Caco-2 (cell line): ENCODE results near the gene FHAD1. TPM values are rescaled to one million over a fixed set of nuclear protein-coding genes. Genes with fewer than 3 reads are reported as not detected.

Experiments used
- BruUV-seq: library from RNA; stranded (reverse); fragments of 400-500 nt; replicated peaks from 2 replicates; lab custom pipeline; 2021; lab: Mats Ljungman, UMichigan
- CTCF ChIA-PET: fragments of 300-600 bp; sonication (Branson Sonifier 250); formaldehyde crosslinking; loops from one replicate; lab custom pipeline; 2022; ENCODE audit warnings: antibody characterized with exemption; lab: Charles Lee
- POLR2A ChIA-PET: fragments of 300-600 bp; sonication (Branson Sonifier 250); formaldehyde crosslinking; loops from one replicate; lab custom pipeline; 2022; ENCODE audit warnings: antibody characterized with exemption; lab: Charles Lee
- DNase-seq, 2 experiments: peaks; one replicate each; pipeline versions ENCODE4 v3.0.0 to v3.0.0-alpha.2; 2020 to 2022
- H3K27me3 ChIP-seq: replicated peaks from 2 replicates; pipeline ENCODE4 v1.6.0; 2011; ENCODE audit warnings: low read length; ENCODE audit not compliant: control insufficient read depth, insufficient read depth
- H3K36me3 ChIP-seq: 2 replicates; pipeline ENCODE4 v1.5.1; 2011; ENCODE audit warnings: low read length; ENCODE audit not compliant: control insufficient read depth, insufficient read depth
- H3K4me1 ChIP-seq: fragments of 250-450 bp; sonication (Bioruptor Pico); 2 replicates; pipeline ENCODE4 v1.5.1; 2020; ENCODE audit warnings: mild to moderate bottlenecking
- H3K4me3 ChIP-seq: 2 replicates; pipeline ENCODE4 v1.5.1; 2011; ENCODE audit warnings: low read depth, mild to moderate bottlenecking, control low read depth, low read length
- H3K9me3 ChIP-seq: fragments of 250-450 bp; sonication (Bioruptor Pico); 2 replicates; pipeline ENCODE4 v1.5.1; 2020; ENCODE audit warnings: mild to moderate bottlenecking, moderate library complexity
- H3K27ac Mint-ChIP-seq: one replicate; pipeline ENCODE4 v1.8.0; 2022; ENCODE audit warnings: mixed read lengths; ENCODE audit not compliant: unreplicated experiment
- H3K27me3 Mint-ChIP-seq: one replicate; pipeline ENCODE4 v1.8.0; 2022; ENCODE audit warnings: mixed read lengths; ENCODE audit not compliant: insufficient read depth, unreplicated experiment
- H3K36me3 Mint-ChIP-seq: one replicate; pipeline ENCODE4 v1.8.0; 2022; ENCODE audit warnings: mild to moderate bottlenecking, mixed read lengths; ENCODE audit not compliant: insufficient read depth, unreplicated experiment
- H3K4me1 Mint-ChIP-seq: one replicate; pipeline ENCODE4 v1.8.0; 2022; ENCODE audit warnings: low read depth, mixed read lengths; ENCODE audit not compliant: unreplicated experiment
- H3K4me3 Mint-ChIP-seq: one replicate; pipeline ENCODE4 v1.8.0; 2022; ENCODE audit warnings: mild to moderate bottlenecking, moderate library complexity, mixed read lengths; ENCODE audit not compliant: unreplicated experiment
- H3K9me3 Mint-ChIP-seq: one replicate; pipeline ENCODE4 v1.8.0; 2022; ENCODE audit warnings: mixed read lengths; ENCODE audit not compliant: unreplicated experiment
- CTCF ChIP-seq, 2 experiments: fragments of 200-600 bp in 1 of 2; IDR thresholded peaks; 1 replicate in 1 of 2; 2 replicates in 1 of 2; pipeline versions ENCODE4 v1.5.1 to v1.8.0; 2011 to 2022; ENCODE audit warnings: antibody characterized with exemption in 1 of 2, control low read depth in 1 of 2, inconsistent platforms in 1 of 2, low read depth in 1 of 2, low read length in 1 of 2, mild to moderate bottlenecking in 1 of 2, moderate library complexity in 1 of 2; ENCODE audit not compliant: insufficient read depth in 1 of 2, severe bottlenecking in 1 of 2, unreplicated experiment in 1 of 2
- intact Hi-C: fragments of 100-400 bp; cut with micrococcal nuclease; formaldehyde crosslinking; loops from one replicate; pipeline ENCODE4 v1.10.0; 2022; ENCODE audit not compliant: unreplicated experiment
- total RNA-seq: library from RNA; stranded (reverse); gene quantifications from 2 replicates; pipeline ENCODE4 v1.2.3, GENCODE V29; 2022

FHAD1 gene
- total RNA-seq, 1 experiment from 2014 or later = 0.18 TPM

- CTCF ChIA-PET = no interaction called here
- no peaks in the 10 kb centered on the region for H3K36me3 ChIP-seq
- no peaks in the 10 kb centered on the region; the same call in 1 of the 2 replicates for H3K27me3 ChIP-seq
- intact Hi-C loops = no loop called here
- Mint-ChIP-seq H3K27me3 (no peaks in the 10 kb centered on the region), H3K9me3 (no peaks in the 10 kb centered on the region), H3K27ac (no peak overlapping the region), H3K4me1 (no peaks in the 10 kb centered on the region), H3K36me3 (no peaks in the 10 kb centered on the region), H3K4me3 (no peak overlapping the region)
- no peak for TF ChIP-seq CTCF (IDR thresholded peaks at IDR 0.05; ENCODE audit: insufficient read depth in 1 of 2, low read depth in 1 of 2, low read length in 1 of 2, severe bottlenecking in 1 of 2, unreplicated experiment in 1 of 2)
- POLR2A ChIA-PET = no interaction called here
- BruUV-seq = no TSS peak
- H3K9me3 ChIP-seq = no peaks in the 10 kb centered on the region
- H3K4me1 ChIP-seq = no peaks in the 10 kb centered on the region
- DNase-seq = no peak
- no peak overlapping the region for H3K4me3 ChIP-seq
Observed at GRCh38 chr1:15440357-15440756, 193.3 kb downstream of the FHAD1 start.

- H3K4me1 ChIP-seq = no peaks in the 10 kb centered on the region
- H3K27me3 Mint-ChIP-seq = no peaks in the 10 kb centered on the region
- ChIA-PET CTCF (no interaction called here), POLR2A (no interaction called here)
- no peaks in the 10 kb centered on the region for H3K36me3 ChIP-seq
- no peak overlapping the region for H3K27ac Mint-ChIP-seq
- TF ChIP-seq CTCF (IDR thresholded peaks at IDR 0.05; ENCODE audit: insufficient read depth in 1 of 2, low read depth in 1 of 2, low read length in 1 of 2, severe bottlenecking in 1 of 2, unreplicated experiment in 1 of 2) = no peak
- H3K9me3 ChIP-seq = no peaks in the 10 kb centered on the region
- no peak overlapping the region for H3K4me3 ChIP-seq
- BruUV-seq = no TSS peak
- H3K9me3 Mint-ChIP-seq = no peaks in the 10 kb centered on the region
- H3K4me3 Mint-ChIP-seq = no peak overlapping the region
- no peaks in the 10 kb centered on the region for H3K4me1 Mint-ChIP-seq
- intact Hi-C loops = no loop called here
- H3K36me3 Mint-ChIP-seq = no peaks in the 10 kb centered on the region
- H3K27me3 ChIP-seq = no peaks in the 10 kb centered on the region; the same call in 1 of the 2 replicates
- DNase-seq = no peak
Observed at GRCh38 chr1:15441247-15441646, 194.2 kb downstream of the FHAD1 start.

- H3K27me3 ChIP-seq = no peaks in the 10 kb centered on the region; the same call in 1 of the 2 replicates
- Mint-ChIP-seq H3K4me3 (no peak overlapping the region), H3K36me3 (no peaks in the 10 kb centered on the region), H3K27ac (no peak overlapping the region), H3K4me1 (no peaks in the 10 kb centered on the region), H3K9me3 (no peaks in the 10 kb centered on the region), H3K27me3 (no peaks in the 10 kb centered on the region)
- intact Hi-C loops = no loop called here
- no peak for DNase-seq
- H3K36me3 ChIP-seq = no peaks in the 10 kb centered on the region
- no peaks in the 10 kb centered on the region for H3K9me3 ChIP-seq
- H3K4me3 ChIP-seq = no peak overlapping the region
- no TSS peak for BruUV-seq
- POLR2A ChIA-PET = no interaction called here
- TF ChIP-seq CTCF (IDR thresholded peaks at IDR 0.05; ENCODE audit: insufficient read depth in 1 of 2, low read depth in 1 of 2, low read length in 1 of 2, severe bottlenecking in 1 of 2, unreplicated experiment in 1 of 2) = no peak
- CTCF ChIA-PET = no interaction called here
- no peaks in the 10 kb centered on the region for H3K4me1 ChIP-seq
Observed at GRCh38 chr1:15442119-15442518, 195.1 kb downstream of the FHAD1 start.
